Tibial nerve (tissue), 4 donors: ENCODE results near the gene VDAC1. TPM values are rescaled to one million over a fixed set of nuclear protein-coding genes. Genes with fewer than 3 reads are reported as not detected.

Experiments
- DNase-seq, 2 donors: peaks; one replicate each; pipeline ENCODE4 v3.0.0-alpha.2; 2019; ENCODE audit warnings: low spot score in 2 of 2
- H3K27ac ChIP-seq, 4 donors: fragments of 200-600 bp; sonication (generic) in 3 of 4; one replicate each; pipeline ENCODE4 v1.5.1; 2017 to 2019; ENCODE audit warnings: mild to moderate bottlenecking in 1 of 4
- H3K27me3 ChIP-seq, 2 donors: fragments of 200-600 bp; sonication (generic) in 1 of 2; one replicate each; pipeline versions ENCODE4 v1.5.1 to v1.6.0; 2017 to 2019
- H3K36me3 ChIP-seq, 3 donors: fragments of 200-600 bp; sonication (generic); one replicate each; pipeline ENCODE4 v1.5.1; 2018 to 2019
- H3K4me1 ChIP-seq, 4 donors: fragments of 200-600 bp; sonication (generic) in 3 of 4; one replicate each; pipeline ENCODE4 v1.5.1; 2017 to 2019
- H3K4me3 ChIP-seq, 4 donors: fragments of 200-600 bp; sonication (generic) in 3 of 4; one replicate each; pipeline ENCODE4 v1.5.1; 2017 to 2019; ENCODE audit warnings: mild to moderate bottlenecking in 1 of 4, moderate library complexity in 1 of 4
- H3K9me3 ChIP-seq, 4 donors: fragments of 200-600 bp; sonication (generic) in 3 of 4; one replicate each; pipeline ENCODE4 v1.5.1; 2017 to 2019
- CTCF ChIP-seq, 5 experiments: fragments of 200-600 bp in 3 of 5; fragments of 450-650 bp in 2 of 5; sonication (generic) in 3 of 5; IDR thresholded peaks; one replicate each; pipeline ENCODE4 v1.5.1; 2016 to 2019; ENCODE audit warnings: antibody characterized with exemption in 5 of 5, mild to moderate bottlenecking in 3 of 5, moderate library complexity in 2 of 5
- EP300 ChIP-seq, 2 donors: sonication (generic); formaldehyde crosslinking; IDR thresholded peaks; one replicate each; pipeline ENCODE4 v1.6.1; 2017; ENCODE audit warnings: antibody characterized with exemption in 2 of 2, mild to moderate bottlenecking in 1 of 2
- POLR2A ChIP-seq, 2 donors: fragments of 450-650 bp; IDR thresholded peaks; one replicate each; pipeline ENCODE4 v1.6.1; 2017; ENCODE audit warnings: antibody characterized with exemption in 2 of 2, mild to moderate bottlenecking in 2 of 2, moderate library complexity in 2 of 2
- WGBS, 2 donors: methylation state at CpG; one replicate each; pipeline ENCODE4 v1.1.5; 2018; 5-methylcytosine and 5-hydroxymethylcytosine counted together
- total RNA-seq, 4 donors: library from RNA; depleted of rRNA; stranded (reverse); fragments of >200 nt; gene quantifications; one replicate each; pipeline ENCODE4 v1.1.0, GENCODE V29; 2016

Gene VDAC1
- total RNA-seq, 4 donors from 2014 or later: 64.7 to 103 (median 71.9) TPM

GRCh38 chr5:134043793-134044792 lies 39.3 kb upstream of the VDAC1 start:
- H3K4me1 ChIP-seq: peaks cover 0 to 5% (median 0%) of the 10 kb centered on the region in 4 donors
- TF ChIP-seq POLR2A (IDR thresholded peaks at IDR 0.05) (no peak), CTCF (IDR thresholded peaks at IDR 0.05) (no peak), EP300 (IDR thresholded peaks at IDR 0.05) (no peak)
- no peaks in the 10 kb centered on the region for H3K36me3 ChIP-seq
- WGBS, 2 donors: 83 to 84% methylated on average over 18 of the region's 18 CpGs
- H3K4me3 ChIP-seq: no peak overlapping the region
- no peak for DNase-seq
- H3K27me3 ChIP-seq: no peaks in the 10 kb centered on the region
- H3K27ac ChIP-seq: no peak overlapping the region
- H3K9me3 ChIP-seq: no peaks in the 10 kb centered on the region

GRCh38 chr5:134041570-134042411 lies 37.0 kb upstream of the VDAC1 start:
- H3K4me3 ChIP-seq: no peak overlapping the region
- no peak for DNase-seq
- no peaks in the 10 kb centered on the region for H3K36me3 ChIP-seq
- peaks cover 0 to 5% (median 0%) of the 10 kb centered on the region in 4 donors for H3K4me1 ChIP-seq
- no peak for TF ChIP-seq POLR2A (IDR thresholded peaks at IDR 0.05)
- no peak for TF ChIP-seq EP300 (IDR thresholded peaks at IDR 0.05)
- no peak for TF ChIP-seq CTCF (IDR thresholded peaks at IDR 0.05)
- H3K27ac ChIP-seq: no peak overlapping the region
- no peaks in the 10 kb centered on the region for H3K27me3 ChIP-seq
- H3K9me3 ChIP-seq: no peaks in the 10 kb centered on the region
- WGBS, 2 donors: 70 to 77% methylated on average over 10 to 11 of the region's 11 CpGs

GRCh38 chr5:134038138-134038537 lies 33.4 kb upstream of the VDAC1 start:
- H3K4me3 ChIP-seq: no peak overlapping the region
- H3K9me3 ChIP-seq: no peaks in the 10 kb centered on the region
- peaks cover 0 to 5% (median 0%) of the 10 kb centered on the region in 4 donors for H3K4me1 ChIP-seq
- H3K27ac ChIP-seq: no peak overlapping the region
- H3K27me3 ChIP-seq: no peaks in the 10 kb centered on the region
- WGBS, 2 donors: 55 to 63% methylated on average over 3 of the region's 3 CpGs
- no peak for TF ChIP-seq POLR2A (IDR thresholded peaks at IDR 0.05)
- no peak for TF ChIP-seq CTCF (IDR thresholded peaks at IDR 0.05)
- TF ChIP-seq EP300 (IDR thresholded peaks at IDR 0.05): no peak
- H3K36me3 ChIP-seq: no peaks in the 10 kb centered on the region
- DNase-seq: no peak

- H3K4me1 ChIP-seq: peaks cover 0 to 5% (median 0%) of the 10 kb centered on the region in 4 donors
- WGBS, 2 donors: 45 to 50% methylated on average over 2 of the region's 2 CpGs
- H3K27me3 ChIP-seq: no peaks in the 10 kb centered on the region
- H3K27ac ChIP-seq: no peak overlapping the region
- no peaks in the 10 kb centered on the region for H3K9me3 ChIP-seq
- H3K4me3 ChIP-seq: no peak overlapping the region
- no peak for TF ChIP-seq CTCF (IDR thresholded peaks at IDR 0.05)
- no peak for TF ChIP-seq EP300 (IDR thresholded peaks at IDR 0.05)
- no peak for TF ChIP-seq POLR2A (IDR thresholded peaks at IDR 0.05)
- DNase-seq: no peak
- no peaks in the 10 kb centered on the region for H3K36me3 ChIP-seq
These were observed 32.4 kb upstream of the VDAC1 start for GRCh38 chr5:134037160-134037559.
